Measurements from ENCODE around the gene MLLT6. TPM values are rescaled to one million over a fixed set of nuclear protein-coding genes. Genes with fewer than 3 reads are reported as not detected.

The MLLT6 gene
- polyA plus RNA-seq, 3 donors = 0.72 to 55.4 (median 0.82) TPM

DNA sequence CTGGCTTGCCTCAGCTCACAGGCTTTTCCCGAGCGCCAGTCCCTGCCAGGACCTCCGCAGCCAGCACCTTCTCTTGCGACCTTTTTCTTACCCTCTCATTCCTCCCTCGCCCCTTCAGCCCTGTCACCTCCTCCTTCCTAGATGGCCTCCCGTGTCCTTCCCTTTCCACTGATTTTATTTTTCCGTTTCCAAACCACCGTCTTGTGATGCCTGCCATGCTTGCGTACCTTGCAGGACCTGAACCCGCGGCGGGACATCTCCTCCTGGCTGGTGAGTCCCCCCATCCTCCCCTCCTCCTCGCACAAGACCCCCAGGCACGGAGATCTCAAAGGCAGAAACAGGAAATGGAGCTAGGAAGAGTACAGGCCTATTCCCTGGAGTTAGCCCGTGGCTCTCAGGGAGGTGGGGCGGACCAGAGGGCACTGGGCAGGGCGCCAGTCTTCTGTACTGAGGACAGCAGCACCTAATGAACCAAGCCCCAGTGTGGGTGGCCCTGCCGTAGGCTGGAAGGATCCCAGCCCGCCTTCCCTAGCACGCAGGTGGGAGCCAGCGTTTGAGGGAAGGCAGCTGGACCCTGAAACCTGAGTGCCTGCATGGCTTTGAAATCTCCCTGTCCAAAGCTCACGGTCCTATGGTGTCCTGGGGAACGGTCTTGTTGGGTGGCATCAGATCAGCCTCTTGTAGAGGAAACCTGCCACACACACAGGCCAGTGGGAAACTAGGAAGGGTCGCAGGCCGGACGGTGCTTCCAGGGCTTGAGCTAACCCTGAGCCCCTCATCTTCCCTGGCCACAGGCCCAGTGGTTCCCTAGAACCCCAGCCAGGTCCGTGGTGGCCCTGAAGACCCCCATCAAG lies 25.7 kb downstream of the MLLT6 start:
- no peak for DNase-seq
- peak overlapping the region; percentile 88 to 94 for H3K4me3 Mint-ChIP-seq
- H3K9me3 Mint-ChIP-seq = peaks cover 0 to 3% (median 0%) of the 10 kb centered on the region in 7 donors
- TF ChIP-seq, protein P1, sequence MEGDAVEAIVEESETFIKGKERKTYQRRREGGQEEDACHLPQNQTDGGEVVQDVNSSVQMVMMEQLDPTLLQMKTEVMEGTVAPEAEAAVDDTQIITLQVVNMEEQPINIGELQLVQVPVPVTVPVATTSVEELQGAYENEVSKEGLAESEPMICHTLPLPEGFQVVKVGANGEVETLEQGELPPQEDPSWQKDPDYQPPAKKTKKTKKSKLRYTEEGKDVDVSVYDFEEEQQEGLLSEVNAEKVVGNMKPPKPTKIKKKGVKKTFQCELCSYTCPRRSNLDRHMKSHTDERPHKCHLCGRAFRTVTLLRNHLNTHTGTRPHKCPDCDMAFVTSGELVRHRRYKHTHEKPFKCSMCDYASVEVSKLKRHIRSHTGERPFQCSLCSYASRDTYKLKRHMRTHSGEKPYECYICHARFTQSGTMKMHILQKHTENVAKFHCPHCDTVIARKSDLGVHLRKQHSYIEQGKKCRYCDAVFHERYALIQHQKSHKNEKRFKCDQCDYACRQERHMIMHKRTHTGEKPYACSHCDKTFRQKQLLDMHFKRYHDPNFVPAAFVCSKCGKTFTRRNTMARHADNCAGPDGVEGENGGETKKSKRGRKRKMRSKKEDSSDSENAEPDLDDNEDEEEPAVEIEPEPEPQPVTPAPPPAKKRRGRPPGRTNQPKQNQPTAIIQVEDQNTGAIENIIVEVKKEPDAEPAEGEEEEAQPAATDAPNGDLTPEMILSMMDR (IDR thresholded peaks at IDR 0.05) = no peak
- Histone ChIP-seq H3K4me2 (replicated peaks; ENCODE audit: extremely low read depth, low read length, poor library complexity, severe bottlenecking) (peak overlapping the region; percentile 83), H3K4me3 (replicated peaks in 1 of 3; ENCODE audit: low read depth in 2 of 3, low read length in 3 of 3) (peak overlapping the region; percentile 66 to 94 (median 89)), H3K4me1 (ENCODE audit: control insufficient read depth in 1 of 2, insufficient read depth in 2 of 2, low read length in 2 of 2) (peaks cover 47 to 48% of the 10 kb centered on the region in 2 donors), H3K79me2 (ENCODE audit: insufficient read depth, low read length) (no peaks in the 10 kb centered on the region), H4K20me1 (ENCODE audit: insufficient read depth, low read length) (peaks cover 10% of the 10 kb centered on the region), H3K27me3 (ENCODE audit: control insufficient read depth in 2 of 2, insufficient read depth in 2 of 2, low read length in 2 of 2) (no peaks in the 10 kb centered on the region), H2AFZ (ENCODE audit: insufficient read depth, low read depth, low read length, poor library complexity, severe bottlenecking) (peak overlapping the region; percentile 88), H3K9me3 (replicated peaks in 1 of 2; ENCODE audit: control insufficient read depth in 1 of 2, insufficient read depth in 1 of 2, low read length in 2 of 2) (no peaks in the 10 kb centered on the region), H3K9ac (ENCODE audit: insufficient read depth, low read length, poor library complexity, severe bottlenecking) (peak overlapping the region; percentile 76), H3K27ac (ENCODE audit: low read depth in 1 of 2, low read length in 2 of 2) (peak overlapping the region in 1 of 2 donors; percentile 73), H3K36me3 (replicated peaks in 1 of 2; ENCODE audit: control insufficient read depth in 1 of 2, insufficient read depth in 2 of 2, low read length in 2 of 2) (peaks cover 5 to 10% of the 10 kb centered on the region in 2 donors)
- intact Hi-C loops (cut with micrococcal nuclease) = loop anchor here in 1 of 2 donors (1.0 to 2.0 kb wide), 2 partner anchors 22 to 30 kb away; partner anchors contain the start of gene PSMB3
- WGBS (ENCODE audit: insufficient coverage) = 31% methylated on average over 22 of the region's 27 CpGs
- peak overlapping the region; percentile 78 to 93 (median 89) for H3K27ac Mint-ChIP-seq
- H3K4me1 Mint-ChIP-seq = peaks cover 52% of the 10 kb centered on the region
- H3K27me3 Mint-ChIP-seq (ENCODE audit: low read depth in 3 of 3) = peaks cover 0 to 10% (median 2%) of the 10 kb centered on the region in 3 donors
- peaks cover 15 to 24% of the 10 kb centered on the region in 2 donors for H3K36me3 Mint-ChIP-seq

DNA sequence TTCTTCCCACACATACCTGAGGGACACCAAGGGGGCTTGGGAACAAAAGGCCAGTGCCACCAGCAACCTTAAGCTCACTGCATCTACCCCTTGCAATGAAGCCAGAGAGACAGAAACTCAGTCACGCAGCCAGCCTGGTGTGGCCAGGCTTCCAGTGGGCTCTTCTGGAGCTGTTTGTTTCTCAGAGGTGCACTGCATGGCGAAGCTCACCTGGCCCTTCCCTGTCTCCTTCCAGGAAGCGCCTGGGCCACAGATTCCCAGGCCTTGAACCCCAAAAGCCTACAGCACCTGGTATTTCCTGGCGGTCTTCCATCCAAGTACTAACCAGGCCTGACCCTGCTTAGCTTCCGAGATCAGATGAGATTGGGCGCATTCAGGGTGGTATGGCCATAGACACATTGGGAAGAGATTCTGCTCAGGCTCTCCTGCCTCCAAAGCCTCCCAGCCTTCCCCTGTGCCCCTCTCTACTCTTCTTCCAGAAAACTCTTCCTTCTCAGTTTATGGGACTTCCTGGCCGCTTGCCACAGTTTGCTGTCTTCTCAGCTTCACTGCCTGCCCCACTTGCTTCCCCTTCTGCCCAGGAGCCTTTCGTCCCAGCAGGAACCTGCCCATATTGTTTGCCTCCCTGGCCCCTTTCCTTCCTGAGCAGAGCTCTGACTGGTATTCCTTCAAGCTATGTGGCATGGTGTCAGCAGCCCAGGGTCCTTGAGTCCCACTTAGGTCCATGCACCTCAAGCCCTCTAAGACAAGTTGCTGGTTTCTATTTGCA lies 26.6 kb downstream of the MLLT6 start:
- Histone ChIP-seq H4K20me1 (ENCODE audit: insufficient read depth, low read length) (peaks cover 10% of the 10 kb centered on the region), H3K27ac (ENCODE audit: low read depth in 1 of 2, low read length in 2 of 2) (peak overlapping the region in 1 of 2 donors; percentile 17), H3K4me2 (replicated peaks; ENCODE audit: extremely low read depth, low read length, poor library complexity, severe bottlenecking) (peak overlapping the region; percentile 83), H3K27me3 (ENCODE audit: control insufficient read depth in 2 of 2, insufficient read depth in 2 of 2, low read length in 2 of 2) (no peaks in the 10 kb centered on the region), H3K4me3 (replicated peaks in 1 of 3; ENCODE audit: low read depth in 2 of 3, low read length in 3 of 3) (peak overlapping the region in 1 of 3 experiments; percentile 94), H2AFZ (ENCODE audit: insufficient read depth, low read depth, low read length, poor library complexity, severe bottlenecking) (no peak overlapping the region), H3K4me1 (ENCODE audit: control insufficient read depth in 1 of 2, insufficient read depth in 2 of 2, low read length in 2 of 2) (peaks cover 47 to 48% of the 10 kb centered on the region in 2 donors), H3K9me3 (replicated peaks in 1 of 2; ENCODE audit: control insufficient read depth in 1 of 2, insufficient read depth in 1 of 2, low read length in 2 of 2) (no peaks in the 10 kb centered on the region), H3K36me3 (replicated peaks in 1 of 2; ENCODE audit: control insufficient read depth in 1 of 2, insufficient read depth in 2 of 2, low read length in 2 of 2) (peaks cover 5 to 10% of the 10 kb centered on the region in 2 donors), H3K79me2 (ENCODE audit: insufficient read depth, low read length) (no peaks in the 10 kb centered on the region), H3K9ac (ENCODE audit: insufficient read depth, low read length, poor library complexity, severe bottlenecking) (peak overlapping the region; percentile 76)
- Mint-ChIP-seq H3K4me1 (peaks cover 51% of the 10 kb centered on the region), H3K4me3 (peak overlapping the region; percentile 49 to 94), H3K36me3 (peaks cover 15 to 20% of the 10 kb centered on the region in 2 donors), H3K27ac (peak overlapping the region in 4 of 7 donors; percentile 21 to 68 (median 50)), H3K9me3 (peaks cover 0 to 3% (median 0%) of the 10 kb centered on the region in 7 donors), H3K27me3 (ENCODE audit: low read depth in 3 of 3) (peaks cover 2 to 14% (median 9%) of the 10 kb centered on the region in 3 donors)
- DNase-seq = no peak
- TF ChIP-seq, protein P1 (IDR thresholded peaks at IDR 0.05) = no peak
- 76% methylated on average over 8 of the region's 8 CpGs for WGBS (ENCODE audit: insufficient coverage)
- intact Hi-C loops (cut with micrococcal nuclease) = loop anchor here in 1 of 2 donors (2.0 kb wide), 1 partner anchor 31 kb away; no protein-coding TSS in a partner anchor
